Spleen (tissue), 11 donors: Measurements from ENCODE around the gene ARNT2. TPM values are rescaled to one million over a fixed set of nuclear protein-coding genes. Genes with fewer than 3 reads are reported as not detected.
"Not testable (repeated sequence)": the region's sequence is repeated elsewhere in the genome, so short reads cannot be mapped to it uniquely, and the experiment has no call there.

ENCODE experiments used
- DNase-seq: peaks from one replicate; pipeline ENCODE4 v3.0.0-alpha.2; 2020
- H3K27ac ChIP-seq, 8 donors: fragments of 200-600 bp; sonication (generic) in 7 of 8; 1 replicate in 4 of 8; 2 replicates in 4 of 8; pipeline versions ENCODE4 v1.5.0 to v1.8.0; 2016 to 2021; ENCODE audit warnings: inconsistent platforms in 4 of 8, mild to moderate bottlenecking in 4 of 8, moderate library complexity in 1 of 8
- H3K27me3 ChIP-seq, 7 donors: fragments of 200-600 bp; sonication (generic) in 6 of 7; replicated peaks in 1 of 7; 1 replicate in 4 of 7; 2 replicates in 3 of 7; pipeline versions ENCODE4 v1.5.0 to v1.8.0; 2016 to 2021; ENCODE audit warnings: inconsistent platforms in 3 of 7, mild to moderate bottlenecking in 1 of 7
- H3K36me3 ChIP-seq, 6 donors: fragments of 200-600 bp; sonication (generic) in 5 of 6; 1 replicate in 4 of 6; 2 replicates in 2 of 6; pipeline versions ENCODE4 v1.5.0 to v1.8.0; 2016 to 2021; ENCODE audit warnings: inconsistent platforms in 2 of 6
- H3K4me1 ChIP-seq, 6 donors: fragments of 200-600 bp; sonication (generic) in 5 of 6; 1 replicate in 3 of 6; 2 replicates in 3 of 6; pipeline versions ENCODE4 v1.5.0 to v1.8.0; 2016 to 2021; ENCODE audit warnings: inconsistent platforms in 3 of 6
- H3K4me3 ChIP-seq, 8 donors: fragments of 200-600 bp; sonication (generic) in 7 of 8; 1 replicate in 4 of 8; 2 replicates in 4 of 8; pipeline versions ENCODE4 v1.5.0 to v1.8.0; 2016 to 2021; ENCODE audit warnings: inconsistent platforms in 4 of 8, mild to moderate bottlenecking in 4 of 8, moderate library complexity in 2 of 8
- H3K9me3 ChIP-seq, 8 donors: fragments of 200-600 bp; sonication (generic) in 7 of 8; 1 replicate in 4 of 8; 2 replicates in 4 of 8; pipeline versions ENCODE4 v1.5.0 to v1.8.0; 2016 to 2021; ENCODE audit warnings: inconsistent platforms in 4 of 8
- CTCF ChIP-seq, 11 experiments: fragments of 200-600 bp in 7 of 11; fragments of 450-650 bp in 4 of 11; sonication (generic) in 4 of 11; IDR thresholded peaks in 8 of 11; conservative IDR thresholded peaks in 3 of 11; 1 replicate in 7 of 11; 2 replicates in 4 of 11; pipeline versions ENCODE4 v1.4.0 to v1.8.0; 2016 to 2021; ENCODE audit warnings: antibody characterized with exemption in 11 of 11, inconsistent platforms in 4 of 11, mild to moderate bottlenecking in 1 of 11
- POLR2A ChIP-seq, 3 donors: fragments of 450-650 bp; IDR thresholded peaks; one replicate each; pipeline ENCODE4 v1.5.1; 2017; ENCODE audit warnings: antibody characterized with exemption in 3 of 3, mild to moderate bottlenecking in 1 of 3
- POLR2AphosphoS5 ChIP-seq, 3 donors: sonication (generic); formaldehyde crosslinking; IDR thresholded peaks; one replicate each; pipeline ENCODE4 v1.5.1; 2017; ENCODE audit warnings: antibody characterized with exemption in 3 of 3
- WGBS, 5 donors: extraction: QIAGEN DNeasy Blood & Tissue Kit in 3 of 5; methylation state at CpG; one replicate each; pipeline versions ENCODE4 v1.1.5 to v1.1.7; 2013 to 2018; 5-methylcytosine and 5-hydroxymethylcytosine counted together
- intact Hi-C: fragments of 100-400 bp; cut with DNase I; formaldehyde crosslinking; loops from one replicate; pipeline ENCODE4 v1.15.0; 2023; ENCODE audit warnings: low total_unique reads
- microRNA-seq, 3 donors: library from miRNA; unstranded; fragments of <30 nt; microRNA quantifications; one replicate each; pipeline versions ENCODE4 to v1.1.0, GENCODE V29; 2019 to 2020
- polyA plus RNA-seq, 3 donors: library from polyadenylated mRNA; stranded (reverse); fragments of 200-250 nt; gene quantifications; one replicate each; pipeline ENCODE4 v1.2.1, GENCODE V29; 2013
- total RNA-seq, 7 donors: library from RNA; depleted of rRNA in 3 of 7; stranded (reverse); fragments of >200 nt in 3 of 7; fragmentation: NEBNext Ultra II Directional in 4 of 7; extraction: Animal tissue kit (Norgen Biotek cat#: 25700) in 4 of 7; gene quantifications; one replicate each; pipeline versions ENCODE4 v1.1.0 to v1.2.1, GENCODE V29; 2016 to 2021
- donor health status: healthy with polysubstance abuse.
- donor health status: DM: no; HTN: no; CAD: no; lungs with moderate emphysema.
- donor health status: DM: no; HTN: no; CAD: no.
- donor health status: Bipolar disorder and iron deficiency.
- donor health status: healthy.
- donor health status: DM: no; HTN: no; CAD: no.
- donor health status: DM: yes; HTN: yes; CAD: no.

Gene ARNT2
- total and polyA plus RNA-seq, 10 donors = 1.9 to 12.3 (median 9.1) TPM

DNA sequence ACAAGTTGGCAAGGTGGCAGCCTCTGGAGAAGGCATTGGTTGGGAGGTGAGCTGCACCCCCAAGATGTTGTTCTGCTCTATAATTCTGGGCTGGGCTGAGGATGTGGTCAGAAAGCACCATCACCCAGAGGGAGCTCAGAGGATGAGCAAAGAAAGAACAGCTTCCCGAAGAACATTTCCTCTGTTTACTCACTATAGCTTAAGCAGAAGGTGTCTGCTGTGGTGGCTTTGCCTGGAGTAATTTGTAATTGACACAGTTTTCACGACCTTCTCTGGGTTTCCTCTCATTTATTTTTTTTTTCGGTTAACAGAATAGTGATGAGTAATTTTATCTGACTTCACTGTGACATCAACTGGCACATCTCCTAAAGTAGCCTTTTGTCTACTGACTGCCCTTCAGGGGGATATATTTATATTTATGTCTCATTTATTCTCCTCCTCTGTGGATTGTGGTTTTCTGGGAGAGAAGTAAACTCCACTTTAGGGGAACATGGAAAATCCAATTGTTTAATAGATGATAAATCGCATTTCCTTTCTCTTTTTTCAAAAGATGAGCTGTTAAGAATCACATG is 241.4 kb downstream of the ARNT2 start:
- intact Hi-C loops = no loop called here
- H3K27ac ChIP-seq = no peak overlapping the region
- H3K4me3 ChIP-seq = no peak overlapping the region
- peaks cover 0 to 7% (median 0%) of the 10 kb centered on the region in 7 donors for H3K27me3 ChIP-seq
- H3K9me3 ChIP-seq = peaks cover 0 to 22% (median 12%) of the 10 kb centered on the region in 8 donors
- TF ChIP-seq CTCF (IDR thresholded peaks at IDR 0.05 in 8 of 11, conservative IDR thresholded peaks at IDR 0.05 in 3 of 11) (no peak), POLR2A (IDR thresholded peaks at IDR 0.05) (no peak), POLR2AphosphoS5 (IDR thresholded peaks at IDR 0.05) (no peak)
- 33 to 45% (median 38%) methylated on average over 4 of the region's 4 CpGs for WGBS, 5 donors
- H3K36me3 ChIP-seq = no peaks in the 10 kb centered on the region
- DNase-seq = no peak
- H3K4me1 ChIP-seq = peaks cover 0 to 16% (median 0%) of the 10 kb centered on the region in 6 donors

DNA sequence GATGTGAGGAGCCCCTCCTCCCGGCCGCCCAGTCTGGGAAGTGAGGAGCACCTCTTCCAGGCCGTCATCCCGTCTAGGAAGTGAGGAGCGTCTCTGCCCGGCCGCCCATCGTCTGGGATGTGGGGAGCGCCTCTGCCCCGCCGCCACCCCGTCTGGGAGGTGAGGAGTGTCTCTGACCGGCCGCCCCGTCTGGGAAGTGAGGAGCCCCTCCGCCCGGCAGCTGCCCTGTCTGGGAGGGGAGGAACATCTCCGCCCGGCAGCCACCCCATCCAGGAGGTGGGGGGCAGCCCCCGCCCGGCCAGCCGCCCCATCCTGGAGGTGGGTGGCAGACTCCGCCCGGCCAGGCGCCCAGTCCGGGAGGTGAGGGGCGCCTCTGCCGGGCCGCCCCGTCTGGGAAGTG is 243.2 kb downstream of the ARNT2 start:
- intact Hi-C loops, H3K36me3 ChIP-seq: not testable (repeated sequence)
- 94 to 100% (median 98%) methylated on average over 8 to 30 of the region's 30 CpGs for WGBS, 5 donors

More for the DNA sequence above, 243.2 kb downstream of the ARNT2 start:
- Histone ChIP-seq H3K9me3 (peaks cover 5 to 34% (median 25%) of the 10 kb centered on the region in 8 donors), H3K4me1 (peaks cover 0 to 16% (median 0%) of the 10 kb centered on the region in 6 donors)
- H3K27ac ChIP-seq, H3K27me3 ChIP-seq, DNase-seq, H3K4me3 ChIP-seq: not testable (repeated sequence)

Small RNAs within 50 kb of the gene (microRNA-seq; reads per million reads assigned to microRNA genes)
- 0 reads per million in 3 donors for gene MIR5572

Other genes starting within 250 kb of the ARNT2 start
- 1 to 10 TPM in 6 of 7 donors, under 1 TPM in 1; 0.20 to 5.2 (median 3.3) TPM for gene CTXND1, start 152.2 kb upstream of the ARNT2 start, total RNA-seq
- 1 to 10 TPM in 1 of 3 donors, under 1 TPM in 2; 0.32 to 1.6 (median 0.65) TPM for gene CTXND1, start 152.2 kb upstream of the ARNT2 start, polyA plus RNA-seq